WERI-Rb-1 (cell line): ENCODE measurements around the gene WNK2.
"Not testable (repeated sequence)": the region's sequence is repeated elsewhere in the genome, so short reads cannot be mapped to it uniquely, and the experiment has no call there.

Source experiments
- DNase-seq: peaks from one replicate; pipeline ENCODE4 v3.0.0-alpha.2; 2020
- H3K27ac ChIP-seq: fragments of 250-450 bp; sonication (Bioruptor Pico); 2 replicates; pipeline ENCODE4 v1.5.1; 2020; ENCODE audit warnings: mild to moderate bottlenecking, moderate library complexity
- H3K27me3 ChIP-seq: fragments of 250-450 bp; sonication (Bioruptor Pico); 2 replicates; pipeline ENCODE4 v1.5.1; 2021; ENCODE audit warnings: mild to moderate bottlenecking, low read depth, moderate library complexity; ENCODE audit not compliant: insufficient read depth, severe bottlenecking
- H3K36me3 ChIP-seq: fragments of 250-450 bp; sonication (Bioruptor Pico); 2 replicates; pipeline ENCODE4 v1.5.1; 2020; ENCODE audit warnings: mild to moderate bottlenecking, moderate library complexity
- H3K4me3 ChIP-seq: 2 replicates; pipeline ENCODE4 v1.5.1; 2011; ENCODE audit warnings: low read depth, mild to moderate bottlenecking, control low read depth, low read length
- H3K9me3 ChIP-seq: fragments of 250-450 bp; sonication (Bioruptor Pico); 2 replicates; pipeline ENCODE4 v1.5.1; 2021; ENCODE audit warnings: mild to moderate bottlenecking, moderate library complexity; ENCODE audit not compliant: severe bottlenecking
- TF ChIP-seq, protein P1 (sequence below): IDR thresholded peaks from 2 replicates; pipeline ENCODE4 v1.5.1; 2011; ENCODE audit warnings: low read depth, mild to moderate bottlenecking, control low read depth, inconsistent platforms, low read length

WNK2 gene

DNA sequence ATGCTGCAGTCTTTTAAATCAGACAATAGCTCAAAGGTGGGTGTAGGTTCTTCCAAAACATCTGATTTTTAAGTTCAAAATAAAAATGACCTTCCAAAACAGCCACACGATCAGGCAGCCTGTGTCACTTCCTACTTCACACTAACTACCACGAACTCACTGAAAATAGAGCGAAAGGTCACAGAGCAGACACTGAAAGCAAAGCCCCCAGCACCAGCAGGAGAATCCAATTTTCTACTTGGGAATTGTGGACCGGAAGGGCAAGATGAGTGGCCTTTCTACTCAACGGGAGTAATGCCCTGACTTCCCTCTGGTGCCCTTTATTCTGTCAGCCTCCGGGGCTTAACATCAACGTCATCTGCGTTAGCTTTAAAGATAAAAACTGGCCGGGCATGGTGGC is 159.7 kb downstream of the WNK2 start:
- H3K36me3 ChIP-seq, result no peaks in the 10 kb centered on the region
- no peak overlapping the region for H3K27ac ChIP-seq
- TF ChIP-seq, protein P1, sequence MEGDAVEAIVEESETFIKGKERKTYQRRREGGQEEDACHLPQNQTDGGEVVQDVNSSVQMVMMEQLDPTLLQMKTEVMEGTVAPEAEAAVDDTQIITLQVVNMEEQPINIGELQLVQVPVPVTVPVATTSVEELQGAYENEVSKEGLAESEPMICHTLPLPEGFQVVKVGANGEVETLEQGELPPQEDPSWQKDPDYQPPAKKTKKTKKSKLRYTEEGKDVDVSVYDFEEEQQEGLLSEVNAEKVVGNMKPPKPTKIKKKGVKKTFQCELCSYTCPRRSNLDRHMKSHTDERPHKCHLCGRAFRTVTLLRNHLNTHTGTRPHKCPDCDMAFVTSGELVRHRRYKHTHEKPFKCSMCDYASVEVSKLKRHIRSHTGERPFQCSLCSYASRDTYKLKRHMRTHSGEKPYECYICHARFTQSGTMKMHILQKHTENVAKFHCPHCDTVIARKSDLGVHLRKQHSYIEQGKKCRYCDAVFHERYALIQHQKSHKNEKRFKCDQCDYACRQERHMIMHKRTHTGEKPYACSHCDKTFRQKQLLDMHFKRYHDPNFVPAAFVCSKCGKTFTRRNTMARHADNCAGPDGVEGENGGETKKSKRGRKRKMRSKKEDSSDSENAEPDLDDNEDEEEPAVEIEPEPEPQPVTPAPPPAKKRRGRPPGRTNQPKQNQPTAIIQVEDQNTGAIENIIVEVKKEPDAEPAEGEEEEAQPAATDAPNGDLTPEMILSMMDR, result no peak
- peaks cover 9% of the 10 kb centered on the region for H3K9me3 ChIP-seq
- H3K27me3 ChIP-seq, result no peaks in the 10 kb centered on the region
- H3K4me3 ChIP-seq, result no peak overlapping the region
- no peak for DNase-seq

DNA sequence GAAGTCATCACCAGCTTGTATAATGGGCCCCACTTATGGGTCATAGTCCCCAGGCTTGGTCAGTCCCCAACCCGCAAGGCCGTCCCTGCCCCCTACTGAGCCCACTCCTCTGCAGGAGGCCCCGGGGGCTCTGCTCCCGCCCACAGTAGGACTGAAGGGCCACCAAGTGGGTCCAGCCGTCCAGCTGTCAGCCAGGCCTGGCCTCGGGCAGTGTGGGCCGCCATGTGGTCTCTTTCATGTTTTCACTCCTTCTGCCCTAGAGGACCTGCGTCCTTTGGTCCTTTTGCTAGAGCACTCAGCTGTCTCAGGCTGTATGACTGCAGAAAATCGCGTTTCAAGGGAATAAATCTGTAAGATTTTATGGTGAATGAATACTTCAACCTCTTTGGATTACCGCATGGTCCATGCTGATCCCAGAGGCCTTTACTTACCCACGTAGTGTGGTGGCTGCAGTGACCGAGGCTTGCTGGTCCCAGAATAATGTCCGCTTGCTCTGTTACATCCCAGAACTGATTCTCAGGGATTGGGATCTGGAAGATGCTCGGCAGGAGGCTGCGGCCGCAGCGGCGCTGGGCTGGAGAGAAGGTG is 161.8 kb downstream of the WNK2 start:
- TF ChIP-seq, protein P1, result no peak
- H3K9me3 ChIP-seq, result peaks cover 4% of the 10 kb centered on the region

DNA sequence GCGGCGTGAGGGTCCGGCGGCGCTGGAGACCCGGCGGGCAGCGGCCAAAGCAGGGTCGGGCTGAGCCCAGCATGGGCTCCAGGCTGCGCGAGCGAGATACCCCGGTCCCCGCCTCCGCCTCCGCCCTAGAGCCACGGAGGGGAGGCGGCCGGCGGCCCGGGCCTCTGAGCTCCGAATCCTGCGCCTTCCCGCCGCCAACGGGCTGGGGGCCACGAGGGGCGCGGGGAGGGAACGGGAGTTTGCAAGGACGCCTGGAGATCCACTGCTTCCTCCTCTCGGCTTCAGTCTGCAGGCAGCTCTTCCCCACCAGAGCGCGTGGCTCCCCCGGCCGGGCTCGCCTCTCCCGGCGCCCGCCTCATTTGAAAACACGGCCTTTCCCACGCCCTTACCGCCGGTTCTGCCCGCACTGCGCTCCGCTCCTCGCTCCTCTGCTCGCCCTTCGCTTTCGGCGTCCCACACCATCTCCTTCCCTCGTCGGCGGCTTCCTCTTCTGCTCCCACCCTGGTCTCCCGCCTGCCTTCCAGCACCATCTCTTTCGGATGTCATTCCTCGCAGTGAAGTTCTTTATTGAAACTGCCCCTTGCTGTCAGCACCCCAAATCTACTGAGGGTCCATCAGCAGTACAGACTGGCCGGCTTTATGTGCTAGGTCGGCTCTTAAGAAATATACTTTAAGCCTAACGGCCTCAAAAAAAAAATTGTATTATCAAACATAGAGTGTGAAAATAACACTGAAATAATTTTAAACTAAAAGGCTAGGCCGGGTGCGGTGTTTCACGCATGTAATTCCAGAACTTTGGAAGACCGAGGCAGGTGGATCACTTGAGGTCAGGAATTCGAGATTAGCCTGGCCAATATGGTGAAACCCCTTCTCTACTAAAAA is 162.5 kb downstream of the WNK2 start:
- DNase-seq, result no peak
- no peak overlapping the region for H3K4me3 ChIP-seq

More for the DNA sequence above, 161.8 kb downstream of the WNK2 start:
- Histone ChIP-seq H3K27ac (no peak overlapping the region), H3K4me3 (no peak overlapping the region), H3K27me3 (no peaks in the 10 kb centered on the region), H3K36me3 (no peaks in the 10 kb centered on the region)
- DNase-seq, result no peak

DNA sequence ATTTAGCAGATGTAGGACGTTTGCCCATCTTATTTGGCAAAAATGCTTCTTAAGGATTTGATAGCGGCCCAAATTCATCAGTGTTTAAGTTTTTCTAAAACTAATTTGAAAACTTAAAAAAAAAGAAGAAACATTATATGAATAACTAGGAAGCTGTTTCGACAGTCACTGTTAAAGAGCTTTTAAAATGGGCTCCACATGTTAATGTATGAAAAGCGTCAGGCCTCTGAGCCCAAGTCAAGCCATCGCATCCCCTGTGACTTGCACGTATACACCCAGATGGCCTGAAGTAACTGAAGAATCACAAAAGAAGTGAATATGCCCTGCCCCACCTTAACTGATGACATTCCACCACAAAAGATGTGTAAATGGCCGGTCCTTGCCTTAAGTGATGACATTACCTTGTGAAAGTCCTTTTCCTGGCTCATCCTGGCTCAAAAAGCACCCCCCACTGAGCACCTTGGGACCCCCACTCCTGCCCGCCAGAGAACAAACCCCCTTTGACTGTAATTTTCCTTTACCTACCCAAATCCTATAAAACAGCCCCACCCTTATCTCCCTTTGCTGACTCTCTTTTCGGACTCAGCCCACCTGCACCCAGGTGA is 163.5 kb downstream of the WNK2 start:
- not testable (repeated sequence) for H3K27ac ChIP-seq, H3K27me3 ChIP-seq, H3K9me3 ChIP-seq, H3K4me3 ChIP-seq, DNase-seq, H3K36me3 ChIP-seq

More for the DNA sequence above, 162.5 kb downstream of the WNK2 start:
- H3K9me3 ChIP-seq, result peaks cover 4% of the 10 kb centered on the region
- TF ChIP-seq, protein P1, result no peak
- H3K27me3 ChIP-seq, result no peaks in the 10 kb centered on the region
- H3K27ac ChIP-seq, result no peak overlapping the region
- H3K36me3 ChIP-seq, result no peaks in the 10 kb centered on the region

DNA sequence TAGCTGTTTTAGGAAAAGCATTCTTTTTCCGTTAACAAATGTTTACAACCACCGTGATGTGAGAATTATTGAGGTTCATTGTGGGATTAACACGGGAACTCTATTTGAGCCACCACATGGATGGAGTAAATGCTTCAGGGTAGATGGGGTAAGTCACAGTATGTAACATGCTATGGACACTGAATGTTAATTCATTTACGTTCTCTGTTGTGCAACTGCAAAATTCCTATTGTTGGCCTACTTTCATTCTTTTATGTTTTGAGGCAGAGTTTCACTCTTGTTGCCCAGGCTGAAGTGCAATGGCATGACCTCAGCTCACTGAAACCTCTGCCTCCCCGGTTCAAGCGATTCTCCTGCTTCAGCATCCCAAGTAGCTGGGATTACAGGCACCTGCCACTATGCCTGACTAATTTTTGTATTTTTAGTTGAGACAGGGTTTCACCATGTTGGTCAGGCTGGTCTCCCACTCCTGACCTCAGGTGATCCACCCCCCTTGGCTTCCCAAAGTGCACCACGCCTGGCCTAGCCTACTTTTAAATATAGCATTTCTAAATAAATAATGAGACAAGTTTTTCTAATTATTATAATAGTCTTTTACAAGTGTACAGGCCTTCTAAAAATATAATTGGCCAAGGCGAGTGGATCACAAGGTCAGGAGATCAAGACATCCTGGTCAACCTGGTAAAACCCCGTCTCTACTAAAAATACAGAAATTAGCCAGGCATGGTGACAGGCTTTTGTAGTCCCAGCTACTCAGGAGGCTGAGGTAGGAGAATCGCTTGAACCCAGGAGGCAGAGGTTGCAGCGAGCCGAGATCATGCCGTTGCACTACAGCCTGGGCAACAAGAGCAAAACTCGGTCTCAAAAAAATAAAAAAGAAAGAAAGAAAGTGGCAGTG is 169.7 kb downstream of the WNK2 start:
- not testable (repeated sequence) for H3K27ac ChIP-seq, DNase-seq

DNA sequence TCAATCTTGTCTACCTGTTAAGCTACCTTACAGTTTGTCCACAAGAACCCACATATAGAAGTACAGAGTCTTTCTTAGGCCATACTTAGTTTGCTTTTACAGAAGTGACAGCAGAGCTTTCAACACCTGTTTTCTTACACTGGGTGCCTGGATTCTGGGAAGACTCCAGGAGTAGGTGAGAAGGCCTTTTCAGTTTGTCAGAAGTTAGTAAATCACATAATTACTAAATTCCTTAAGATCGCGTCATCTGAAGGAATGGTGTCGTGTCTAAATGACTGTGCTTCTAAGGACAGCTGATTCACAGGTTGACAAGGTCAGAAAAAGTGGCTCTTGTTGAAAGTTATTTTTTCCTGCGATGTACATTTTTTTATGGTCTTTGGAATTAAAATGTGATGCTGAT is 170.5 kb downstream of the WNK2 start:
- H3K36me3 ChIP-seq, result no peaks in the 10 kb centered on the region
- no peak overlapping the region for H3K4me3 ChIP-seq
- no peaks in the 10 kb centered on the region for H3K9me3 ChIP-seq
- no peak for DNase-seq
- no peaks in the 10 kb centered on the region for H3K27me3 ChIP-seq
- TF ChIP-seq, protein P1, result no peak
- no peak overlapping the region for H3K27ac ChIP-seq

More for the DNA sequence above, 169.7 kb downstream of the WNK2 start:
- not testable (repeated sequence) for H3K9me3 ChIP-seq, H3K27me3 ChIP-seq, H3K4me3 ChIP-seq, H3K36me3 ChIP-seq
